GM21528 (cell line): ENCODE data around the gene BTF3L4.

ENCODE experiments used
- ATAC-seq: cut with Tn5 transposase; IDR thresholded peaks from one replicate; pipeline ENCODE4 v1.9.1; 2021; ENCODE audit warnings: mild to moderate bottlenecking, moderate library complexity; ENCODE audit not compliant: unreplicated experiment, low FRiP score

Gene BTF3L4

GRCh38 chr1:52122384-52122783, 66.3 kb downstream of the BTF3L4 start:
- ATAC-seq: no peak

- no peak for ATAC-seq
Measured at GRCh38 chr1:52123622-52124021, 67.5 kb downstream of the BTF3L4 start.

GRCh38 chr1:52125736-52126359, 69.8 kb downstream of the BTF3L4 start:
- no peak for ATAC-seq

GRCh38 chr1:52127181-52128180, 71.4 kb downstream of the BTF3L4 start:
- no peak for ATAC-seq

DNA sequence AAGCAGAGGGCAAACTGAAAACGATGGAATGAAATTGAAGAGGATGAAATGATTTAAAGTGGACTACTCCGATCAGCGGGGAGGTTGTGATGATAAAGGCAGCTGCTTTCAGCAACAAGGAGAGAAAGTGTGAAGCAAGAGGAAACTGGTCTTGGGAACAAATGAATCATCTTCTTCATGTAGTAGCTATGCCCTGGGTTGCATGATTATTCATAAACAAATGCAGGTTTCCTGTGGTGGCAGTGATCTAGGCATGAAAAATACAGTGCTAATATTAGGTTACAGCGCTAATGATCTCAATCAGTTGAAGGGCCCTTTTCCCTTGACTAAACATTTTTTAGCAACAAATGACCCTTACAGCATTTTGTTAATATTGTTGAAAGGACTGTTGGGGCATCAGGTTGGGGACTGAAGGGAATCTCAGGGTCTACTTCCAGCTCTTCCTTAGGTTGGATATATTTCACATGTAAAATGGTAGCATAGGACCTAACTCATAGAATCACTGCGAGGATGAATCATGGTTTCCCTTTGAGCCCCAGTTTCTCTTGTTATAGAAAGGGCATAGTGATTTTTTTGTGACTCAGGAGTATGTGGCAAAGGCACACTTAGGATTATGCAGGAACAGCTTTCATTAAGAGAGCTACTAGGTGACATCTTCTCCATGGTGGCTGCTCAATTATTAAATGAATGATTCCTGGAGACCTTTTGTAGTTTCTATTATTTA, 83.9 kb downstream of the BTF3L4 start:
- no peak for ATAC-seq
